ENCODE data around the gene GPR141.

GPR141 gene

DNA sequence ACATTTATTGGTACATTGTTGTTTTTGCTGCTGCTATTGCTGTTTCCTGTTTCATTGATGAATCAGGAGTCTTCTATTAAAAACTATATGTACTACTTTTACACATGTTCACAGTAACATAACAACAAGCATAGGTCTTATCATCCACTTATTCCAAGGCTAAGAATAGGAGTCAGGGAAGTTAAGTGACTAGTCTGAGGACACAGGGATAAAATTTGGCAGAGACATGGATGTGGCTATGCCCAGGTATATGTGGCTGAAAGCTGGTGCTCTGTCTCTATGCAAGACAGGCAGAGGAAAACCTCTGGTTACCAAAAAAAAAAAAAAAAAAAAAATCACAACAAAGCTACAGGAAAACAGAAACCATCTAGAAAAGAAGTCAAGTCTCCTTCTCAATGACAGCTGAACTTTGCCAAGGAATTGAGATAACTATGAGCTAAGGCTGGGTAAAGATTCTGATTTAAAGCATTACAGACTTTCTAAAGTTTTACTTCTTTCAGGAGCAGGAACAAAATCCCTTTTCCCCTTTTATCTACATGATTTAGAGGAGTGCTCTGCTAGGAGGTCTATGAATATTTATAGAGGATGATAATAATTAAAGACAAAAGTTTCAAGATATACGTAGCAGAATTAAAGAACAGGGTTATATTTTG, 70.0 kb downstream of the GPR141 start:
- no peaks in the 10 kb centered on the region for H3K9me3 ChIP-seq
- TF ChIP-seq, protein P1, sequence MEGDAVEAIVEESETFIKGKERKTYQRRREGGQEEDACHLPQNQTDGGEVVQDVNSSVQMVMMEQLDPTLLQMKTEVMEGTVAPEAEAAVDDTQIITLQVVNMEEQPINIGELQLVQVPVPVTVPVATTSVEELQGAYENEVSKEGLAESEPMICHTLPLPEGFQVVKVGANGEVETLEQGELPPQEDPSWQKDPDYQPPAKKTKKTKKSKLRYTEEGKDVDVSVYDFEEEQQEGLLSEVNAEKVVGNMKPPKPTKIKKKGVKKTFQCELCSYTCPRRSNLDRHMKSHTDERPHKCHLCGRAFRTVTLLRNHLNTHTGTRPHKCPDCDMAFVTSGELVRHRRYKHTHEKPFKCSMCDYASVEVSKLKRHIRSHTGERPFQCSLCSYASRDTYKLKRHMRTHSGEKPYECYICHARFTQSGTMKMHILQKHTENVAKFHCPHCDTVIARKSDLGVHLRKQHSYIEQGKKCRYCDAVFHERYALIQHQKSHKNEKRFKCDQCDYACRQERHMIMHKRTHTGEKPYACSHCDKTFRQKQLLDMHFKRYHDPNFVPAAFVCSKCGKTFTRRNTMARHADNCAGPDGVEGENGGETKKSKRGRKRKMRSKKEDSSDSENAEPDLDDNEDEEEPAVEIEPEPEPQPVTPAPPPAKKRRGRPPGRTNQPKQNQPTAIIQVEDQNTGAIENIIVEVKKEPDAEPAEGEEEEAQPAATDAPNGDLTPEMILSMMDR (IDR thresholded peaks at IDR 0.05; ENCODE audit: low read depth, low read length): no peak
- no peak for DNase-seq
- no peaks in the 10 kb centered on the region for H3K4me1 ChIP-seq
- H3K27me3 ChIP-seq: no peaks in the 10 kb centered on the region
- H3K4me3 ChIP-seq (ENCODE audit: low read depth, low read length): no peak overlapping the region
- no peaks in the 10 kb centered on the region for H3K36me3 ChIP-seq

- TF ChIP-seq, protein P1 (IDR thresholded peaks at IDR 0.05; ENCODE audit: low read depth, low read length): no peak
- Histone ChIP-seq H3K4me1 (no peaks in the 10 kb centered on the region), H3K36me3 (no peaks in the 10 kb centered on the region), H3K9me3 (no peaks in the 10 kb centered on the region), H3K4me3 (ENCODE audit: low read depth, low read length) (no peak overlapping the region), H3K27me3 (no peaks in the 10 kb centered on the region)
- DNase-seq: no peak
These were observed 73.4 kb downstream of the GPR141 start for GRCh38 chr7:37756797-37757551.

- H3K4me3 ChIP-seq (ENCODE audit: low read depth, low read length): no peak overlapping the region
- no peak for DNase-seq
- H3K9me3 ChIP-seq: no peaks in the 10 kb centered on the region
- no peaks in the 10 kb centered on the region for H3K36me3 ChIP-seq
- TF ChIP-seq, protein P1 (IDR thresholded peaks at IDR 0.05; ENCODE audit: low read depth, low read length): no peak
- no peaks in the 10 kb centered on the region for H3K4me1 ChIP-seq
- no peaks in the 10 kb centered on the region for H3K27me3 ChIP-seq
These were observed 74.0 kb downstream of the GPR141 start for GRCh38 chr7:37757563-37757962.

- TF ChIP-seq, protein P1 (IDR thresholded peaks at IDR 0.05; ENCODE audit: low read depth, low read length): no peak
These were observed 75.0 kb downstream of the GPR141 start for GRCh38 chr7:37758501-37759045.

GRCh38 chr7:37759526-37759925, 76.0 kb downstream of the GPR141 start:
- Histone ChIP-seq H3K27me3 (no peaks in the 10 kb centered on the region), H3K4me3 (ENCODE audit: low read depth, low read length) (no peak overlapping the region), H3K4me1 (no peaks in the 10 kb centered on the region), H3K9me3 (no peaks in the 10 kb centered on the region; the same call in 1 of the 2 replicates), H3K36me3 (no peaks in the 10 kb centered on the region)
- TF ChIP-seq, protein P1 (IDR thresholded peaks at IDR 0.05; ENCODE audit: low read depth, low read length): no peak
- DNase-seq: no peak

More at GRCh38 chr7:37758501-37759045, 75.0 kb downstream of the GPR141 start:
- Histone ChIP-seq H3K36me3 (no peaks in the 10 kb centered on the region), H3K4me1 (no peaks in the 10 kb centered on the region), H3K9me3 (no peaks in the 10 kb centered on the region; the same call in 1 of the 2 replicates), H3K27me3 (no peaks in the 10 kb centered on the region), H3K4me3 (ENCODE audit: low read depth, low read length) (no peak overlapping the region)
- no peak for DNase-seq

- Histone ChIP-seq H3K9me3 (no peaks in the 10 kb centered on the region; the same call in 1 of the 2 replicates), H3K4me1 (no peaks in the 10 kb centered on the region), H3K4me3 (ENCODE audit: low read depth, low read length) (no peak overlapping the region), H3K36me3 (no peaks in the 10 kb centered on the region), H3K27me3 (no peaks in the 10 kb centered on the region)
- DNase-seq: no peak
- TF ChIP-seq, protein P1 (IDR thresholded peaks at IDR 0.05; ENCODE audit: low read depth, low read length): no peak
These were observed 81.9 kb downstream of the GPR141 start for GRCh38 chr7:37765421-37765829.
